Measurements from ENCODE around the gene KIF25. TPM values are rescaled to one million over a fixed set of nuclear protein-coding genes. Genes with fewer than 3 reads are reported as not detected.

KIF25 gene
- total and polyA plus RNA-seq, 9 donors, result 0.32 to 1.2 (median 0.74) TPM; not detected in 4

GRCh38 chr6:167963589-167964057 lies 33.8 kb upstream of the KIF25 start:
- 96 to 100% (median 97%) methylated on average over 8 of the region's 8 CpGs for WGBS, 3 donors
- H3K4me1 ChIP-seq (ENCODE audit: insufficient read depth), result no peaks in the 10 kb centered on the region
- no peaks in the 10 kb centered on the region for H3K27me3 ChIP-seq
- intact Hi-C loops (cut with DNase I), result no loop called here
- no peaks in the 10 kb centered on the region for H3K36me3 ChIP-seq
- no peaks in the 10 kb centered on the region for H3K9me3 ChIP-seq
- no peak overlapping the region for H3K27ac ChIP-seq
- no peak for DNase-seq
- TF ChIP-seq EP300 (IDR thresholded peaks at IDR 0.05), result no peak
- no peak overlapping the region for H3K4me3 ChIP-seq

DNA sequence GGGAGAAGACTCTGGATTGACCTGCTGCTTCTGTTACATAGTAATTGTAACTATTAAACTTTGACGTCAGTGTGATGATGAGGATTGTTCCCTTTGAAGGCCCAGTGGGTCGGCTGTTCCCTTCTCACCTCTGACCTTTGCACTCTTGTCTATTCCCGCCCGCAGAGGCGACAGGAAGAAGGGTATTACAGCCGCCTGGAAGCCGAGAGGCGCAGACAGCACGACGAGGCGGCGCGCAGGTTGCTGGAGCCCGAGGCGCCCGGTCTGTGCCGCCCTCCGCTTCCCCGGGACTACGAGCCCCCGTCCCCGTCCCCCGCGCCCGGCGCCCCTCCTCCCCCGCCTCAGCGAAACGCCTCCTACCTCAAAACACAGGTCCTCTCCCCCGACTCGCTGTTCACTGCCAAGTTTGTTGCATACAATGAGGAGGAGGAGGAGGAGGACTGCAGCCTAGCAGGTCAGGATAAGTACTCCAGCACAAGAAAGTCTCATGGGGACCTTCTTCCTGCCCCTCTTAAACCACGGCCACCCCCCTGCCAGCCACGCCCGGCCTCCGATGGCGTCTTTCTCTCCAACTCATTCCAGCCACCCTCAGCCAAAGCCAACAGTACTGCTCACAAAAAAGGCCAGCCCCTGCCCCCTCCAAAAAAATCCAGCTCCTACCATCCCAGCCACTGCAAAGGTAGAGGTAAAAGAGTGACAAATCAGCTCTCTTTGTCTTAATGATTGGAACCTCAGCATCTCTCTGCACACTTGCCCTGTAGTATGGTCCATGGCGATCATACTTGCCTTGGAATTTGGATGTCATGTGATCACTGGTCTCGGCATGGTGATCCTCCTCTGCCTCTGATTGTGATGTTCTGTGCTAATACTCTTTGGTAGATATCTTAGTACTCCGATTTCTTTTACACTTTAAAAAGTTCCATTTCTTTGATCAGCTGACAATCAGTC lies 31.6 kb upstream of the KIF25 start:
- Histone ChIP-seq H3K36me3 (no peaks in the 10 kb centered on the region), H3K27ac (no peak overlapping the region), H3K4me3 (no peak overlapping the region), H3K27me3 (no peaks in the 10 kb centered on the region), H3K9me3 (no peaks in the 10 kb centered on the region), H3K4me1 (ENCODE audit: insufficient read depth) (no peaks in the 10 kb centered on the region)
- no peak for TF ChIP-seq CTCF (IDR thresholded peaks at IDR 0.05)
- no peak for TF ChIP-seq POLR2A (IDR thresholded peaks at IDR 0.05)
- no peak for TF ChIP-seq EP300 (IDR thresholded peaks at IDR 0.05)
- DNase-seq, result no peak
- WGBS, 3 donors, result 73 to 84% (median 82%) methylated on average over 39 of the region's 39 CpGs
- intact Hi-C loops (cut with DNase I), result no loop called here

- Histone ChIP-seq H3K9me3 (no peaks in the 10 kb centered on the region), H3K27me3 (no peaks in the 10 kb centered on the region), H3K36me3 (no peaks in the 10 kb centered on the region), H3K4me1 (ENCODE audit: insufficient read depth) (no peaks in the 10 kb centered on the region), H3K27ac (no peak overlapping the region), H3K4me3 (no peak overlapping the region)
- 94 to 98% (median 95%) methylated on average over 8 of the region's 8 CpGs for WGBS, 3 donors
- TF ChIP-seq POLR2A (IDR thresholded peaks at IDR 0.05) (no peak), EP300 (IDR thresholded peaks at IDR 0.05) (no peak), CTCF (IDR thresholded peaks at IDR 0.05) (no peak)
- DNase-seq, result no peak
- intact Hi-C loops (cut with DNase I), result no loop called here
Observed at GRCh38 chr6:167966540-167966905, 30.9 kb upstream of the KIF25 start.

DNA sequence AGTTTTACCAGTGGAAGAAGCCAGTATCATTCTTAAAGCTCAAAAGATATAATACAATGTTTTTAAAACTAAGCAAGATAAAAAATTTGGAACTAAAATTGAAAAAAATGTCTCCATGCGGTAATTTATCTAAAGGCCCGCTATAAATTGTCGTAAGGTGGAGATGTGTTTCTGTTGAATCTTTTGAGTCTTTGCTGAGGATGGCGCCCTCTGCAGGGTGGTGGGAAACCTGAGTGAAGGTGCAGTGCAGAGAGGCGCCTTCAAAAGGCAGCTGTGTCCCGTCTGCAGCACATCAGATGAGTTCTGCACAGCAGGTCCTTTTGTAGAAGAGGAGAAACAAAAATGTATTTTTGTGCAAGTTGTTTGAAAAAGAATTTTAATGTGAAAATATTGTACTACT lies 29.4 kb upstream of the KIF25 start:
- TF ChIP-seq CTCF (IDR thresholded peaks at IDR 0.05) (no peak), POLR2A (IDR thresholded peaks at IDR 0.05) (no peak), EP300 (IDR thresholded peaks at IDR 0.05) (no peak)
- 78 to 86% (median 81%) methylated on average over 6 of the region's 6 CpGs for WGBS, 3 donors
- H3K9me3 ChIP-seq, result no peaks in the 10 kb centered on the region
- H3K27ac ChIP-seq, result no peak overlapping the region
- H3K4me1 ChIP-seq (ENCODE audit: insufficient read depth), result no peaks in the 10 kb centered on the region
- H3K36me3 ChIP-seq, result no peaks in the 10 kb centered on the region
- DNase-seq, result no peak
- intact Hi-C loops (cut with DNase I), result no loop called here
- no peaks in the 10 kb centered on the region for H3K27me3 ChIP-seq
- no peak overlapping the region for H3K4me3 ChIP-seq

GRCh38 chr6:167970230-167970629 lies 27.2 kb upstream of the KIF25 start:
- H3K36me3 ChIP-seq, result no peaks in the 10 kb centered on the region

More at GRCh38 chr6:167970230-167970629, 27.2 kb upstream of the KIF25 start:
- H3K9me3 ChIP-seq, result no peaks in the 10 kb centered on the region
- no peak for DNase-seq
- no peaks in the 10 kb centered on the region for H3K27me3 ChIP-seq
- H3K27ac ChIP-seq, result no peak overlapping the region
- no peak overlapping the region for H3K4me3 ChIP-seq
- 93 to 94% (median 93%) methylated on average over 10 of the region's 10 CpGs for WGBS, 3 donors
- peaks cover 2% of the 10 kb centered on the region for H3K4me1 ChIP-seq (ENCODE audit: insufficient read depth)
- no peak for TF ChIP-seq CTCF (IDR thresholded peaks at IDR 0.05)
- TF ChIP-seq EP300 (IDR thresholded peaks at IDR 0.05), result no peak
- intact Hi-C loops (cut with DNase I), result no loop called here

All from ovary (tissue), 9 donors.